Raji (cell line): ENCODE data around the gene DSCAML1.

Experiments used
- POLR2A ChIP-seq: IDR thresholded peaks from 2 replicates; pipeline ENCODE4 v1.6.1; 2011; ENCODE audit warnings: low read depth, low read length, control low read depth; ENCODE audit not compliant: insufficient read depth

Gene DSCAML1

GRCh38 chr11:117716521-117717440 is 80.2 kb downstream of the DSCAML1 start:
- TF ChIP-seq POLR2A: no peak

DNA sequence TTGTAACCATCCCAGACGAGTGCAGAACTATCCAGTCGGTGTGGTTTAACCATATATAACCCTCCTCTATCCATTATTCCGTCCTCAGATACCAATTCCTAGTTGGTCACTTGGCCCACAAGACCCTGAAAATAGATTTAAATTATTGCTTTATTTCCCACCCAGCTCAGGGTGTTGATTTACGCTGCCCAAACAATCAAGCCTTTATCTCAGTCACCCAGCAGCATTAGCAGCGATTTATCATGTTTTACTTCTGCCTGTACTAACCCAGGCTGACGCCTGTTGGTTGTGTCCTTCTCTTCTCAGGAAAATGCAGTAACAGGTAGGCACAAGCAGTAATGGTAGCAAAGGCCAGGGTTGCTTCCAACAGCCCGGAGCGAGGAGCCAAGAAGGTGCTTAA is 81.2 kb downstream of the DSCAML1 start:
- no peak for TF ChIP-seq POLR2A

- TF ChIP-seq POLR2A: no peak
Measured at GRCh38 chr11:117713538-117713991, 83.5 kb downstream of the DSCAML1 start.

DNA sequence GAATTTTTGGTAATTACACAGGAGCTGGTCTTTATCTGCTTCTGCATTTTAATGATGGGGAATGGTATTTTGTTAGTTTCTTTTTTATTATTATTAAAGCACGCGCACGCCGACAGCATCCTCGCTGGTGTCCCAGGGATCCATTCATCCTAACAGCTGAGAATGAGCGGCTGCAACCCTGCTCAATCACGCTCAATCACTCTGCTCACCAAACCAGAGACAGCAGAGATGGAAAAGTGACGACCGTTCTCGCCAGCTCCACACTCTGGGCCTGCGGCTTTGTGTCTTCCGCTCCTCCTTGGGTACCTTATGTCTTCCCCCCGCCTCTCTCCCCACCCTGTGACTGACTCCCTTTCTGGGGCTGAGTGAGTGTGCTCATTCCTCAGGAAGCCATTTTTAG is 84.5 kb downstream of the DSCAML1 start:
- no peak for TF ChIP-seq POLR2A

DNA sequence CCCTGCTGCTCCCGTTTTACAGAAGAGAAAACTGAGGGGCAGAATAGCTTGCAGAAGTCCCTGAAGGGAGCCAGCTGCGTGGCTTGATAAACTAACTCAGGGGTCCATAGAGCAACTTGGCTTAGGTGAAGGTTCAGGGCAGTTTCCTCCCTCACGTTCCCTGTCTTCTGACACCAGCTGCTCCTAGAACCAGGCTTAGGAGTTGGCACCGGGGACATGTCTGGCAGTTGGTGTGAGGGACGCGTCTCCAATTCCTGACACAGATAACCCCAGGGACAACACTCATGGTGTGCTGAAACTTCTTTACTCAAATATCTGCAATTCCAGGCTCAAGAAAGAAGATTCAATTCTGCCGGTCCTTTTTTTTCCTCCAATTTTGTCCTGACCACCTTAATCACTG is 85.7 kb downstream of the DSCAML1 start:
- no peak for TF ChIP-seq POLR2A

DNA sequence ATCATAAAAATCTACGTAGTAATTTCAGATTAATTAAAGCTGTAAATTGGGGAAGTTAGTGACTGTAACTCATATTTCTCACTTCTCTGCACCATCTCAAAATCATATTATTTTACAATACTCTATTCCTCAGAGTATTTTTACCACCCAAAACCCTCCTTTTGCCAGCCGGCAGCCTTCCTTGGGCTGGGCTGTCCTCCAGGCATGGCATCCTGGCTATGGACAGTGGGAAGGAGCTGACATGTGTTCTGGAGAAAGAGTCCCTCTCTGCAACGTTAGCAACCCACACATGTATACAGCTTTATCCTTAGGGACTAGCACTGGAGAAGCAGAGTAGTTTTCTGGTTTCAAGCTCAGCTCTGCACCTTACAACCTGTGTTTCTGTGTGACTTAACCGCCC is 86.8 kb downstream of the DSCAML1 start:
- no peak for TF ChIP-seq POLR2A

DNA sequence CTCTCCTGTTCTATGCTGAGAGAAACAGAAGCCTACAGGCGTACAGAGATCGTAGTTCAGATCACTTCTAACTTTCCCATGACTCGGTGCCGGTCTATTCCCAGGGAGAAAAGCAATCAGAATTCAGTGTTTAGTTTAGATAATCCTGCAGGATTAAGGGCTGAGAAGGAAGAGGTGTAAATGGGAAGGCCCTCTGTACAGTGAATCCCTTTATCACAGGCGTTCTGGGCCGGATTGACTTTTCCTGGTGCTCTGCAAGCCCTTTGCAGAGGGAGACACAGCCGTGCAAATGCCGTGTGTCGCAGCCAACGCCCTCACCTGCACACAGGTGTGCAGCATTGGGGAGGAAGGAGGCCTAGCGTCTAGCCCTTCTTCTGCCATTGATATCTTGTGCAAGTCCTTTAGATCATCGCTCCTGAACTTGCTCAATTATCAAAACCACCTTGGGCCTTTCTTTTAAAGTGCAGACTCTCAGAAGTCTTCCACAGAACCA is 90.6 kb downstream of the DSCAML1 start:
- no peak for TF ChIP-seq POLR2A

GRCh38 chr11:117705866-117706265 is 91.2 kb downstream of the DSCAML1 start:
- TF ChIP-seq POLR2A: no peak

DNA sequence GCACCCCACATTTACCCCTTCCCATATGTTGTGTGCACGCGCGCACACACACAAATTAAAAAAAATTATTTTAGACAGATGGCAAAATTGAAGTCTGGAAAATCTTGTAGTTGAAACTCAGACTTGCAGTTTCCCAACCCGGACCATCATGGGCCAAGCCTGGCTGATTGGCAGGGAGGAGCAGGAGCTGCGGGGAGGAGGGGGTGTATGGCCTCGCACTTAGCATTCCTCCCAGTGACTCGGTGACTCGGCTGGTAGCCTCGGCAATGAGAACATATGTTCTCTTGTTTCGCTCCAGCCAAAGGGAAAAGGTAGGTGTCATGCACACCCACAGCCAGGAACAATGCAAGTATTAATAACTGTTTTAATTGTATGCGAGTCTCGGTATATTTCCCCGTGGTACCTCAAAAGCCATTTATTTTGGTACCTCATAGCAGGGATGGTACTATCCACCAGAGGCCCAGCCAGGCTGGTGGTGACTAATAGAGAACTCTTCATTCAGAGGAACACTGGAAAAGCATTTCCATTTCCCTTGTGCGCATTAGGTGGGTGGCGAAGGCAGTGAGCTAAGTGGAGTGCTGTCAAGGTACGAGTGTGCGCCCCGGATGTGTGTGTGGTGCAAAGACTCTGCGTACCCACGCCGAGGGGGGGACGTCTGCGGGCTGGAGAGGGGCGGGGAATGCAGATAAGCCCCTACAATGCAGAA is 92.5 kb downstream of the DSCAML1 start:
- TF ChIP-seq POLR2A: no peak

DNA sequence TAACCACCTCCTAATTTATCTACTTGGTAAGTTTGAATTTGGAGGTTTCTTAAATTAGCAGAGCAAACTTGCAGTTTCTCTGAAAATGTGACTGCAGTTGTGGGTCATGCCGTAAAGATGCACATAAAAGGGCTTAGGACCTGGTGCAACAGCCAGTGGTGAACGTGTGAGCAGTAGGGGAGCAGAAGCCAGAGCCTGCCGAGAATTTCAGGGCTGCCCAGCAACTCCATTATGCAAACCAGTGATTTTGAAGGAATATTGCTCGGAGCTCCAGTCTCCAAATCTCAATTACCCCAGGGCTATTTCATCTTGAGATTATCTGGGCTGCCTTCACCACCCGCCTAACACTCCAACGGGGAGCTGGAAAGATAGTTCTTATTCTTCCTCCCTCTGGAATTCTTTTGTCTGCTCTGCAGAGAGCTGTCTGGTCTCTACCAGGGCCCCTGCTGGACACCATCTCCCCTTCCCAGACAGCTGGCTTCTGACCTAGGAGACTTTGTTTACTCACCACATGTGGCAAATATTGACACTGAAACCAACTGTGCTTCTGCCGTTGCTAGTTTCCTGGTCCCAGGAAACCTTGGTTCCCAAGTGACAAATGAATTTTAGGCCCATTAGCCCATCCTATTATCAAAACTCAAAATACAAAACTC is 93.9 kb downstream of the DSCAML1 start:
- TF ChIP-seq POLR2A: no peak

GRCh38 chr11:117701781-117702180 is 95.2 kb downstream of the DSCAML1 start:
- no peak for TF ChIP-seq POLR2A

DNA sequence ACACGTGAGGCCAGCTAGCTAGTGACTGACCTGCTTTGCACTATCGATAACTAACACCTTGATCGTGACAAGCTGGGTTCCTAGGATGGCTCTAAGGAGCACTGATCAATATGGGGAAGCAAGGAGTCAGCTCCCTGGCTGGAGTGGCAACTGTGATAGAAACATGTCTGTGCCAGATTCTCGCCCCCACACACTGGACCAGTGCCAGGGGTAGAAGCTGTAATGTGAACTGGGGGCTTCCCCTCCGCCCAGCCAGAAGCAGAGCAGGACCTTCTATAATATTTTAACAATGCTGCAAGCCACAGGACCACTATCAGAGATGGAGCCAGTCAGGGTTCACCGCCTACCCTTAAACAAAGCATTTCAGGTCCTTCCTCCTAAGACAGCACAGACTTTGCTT is 96.5 kb downstream of the DSCAML1 start:
- TF ChIP-seq POLR2A: no peak

GRCh38 chr11:117697319-117697718 is 99.7 kb downstream of the DSCAML1 start:
- no peak for TF ChIP-seq POLR2A

GRCh38 chr11:117696540-117696939 is 100.5 kb downstream of the DSCAML1 start:
- no peak for TF ChIP-seq POLR2A

GRCh38 chr11:117693344-117693743 is 103.7 kb downstream of the DSCAML1 start:
- TF ChIP-seq POLR2A: no peak

- no peak for TF ChIP-seq POLR2A
Measured at GRCh38 chr11:117691516-117691915, 105.5 kb downstream of the DSCAML1 start.

DNA sequence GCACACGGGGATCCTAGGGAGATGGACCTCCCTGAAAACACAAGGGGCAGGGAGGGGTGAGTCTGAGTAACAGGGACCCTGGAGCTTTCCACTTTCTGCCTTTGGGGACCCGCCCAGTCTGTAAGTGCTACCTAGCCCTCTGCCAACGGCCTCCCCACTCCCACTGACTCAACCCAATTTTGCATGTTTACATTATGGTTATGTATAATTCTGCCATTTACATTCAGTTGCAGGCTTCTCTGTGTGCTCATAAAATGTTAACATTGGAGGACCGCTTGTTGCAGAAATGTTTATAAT is 105.8 kb downstream of the DSCAML1 start:
- TF ChIP-seq POLR2A: no peak
